Effector CD8-positive, alpha-beta T cell (primary cell): ENCODE results near the gene GAGE2A.
A peak's percentile ranks its signal among the peaks of the same experiment; 100 is the strongest.
"Not testable (repeated sequence)": the region's sequence is repeated elsewhere in the genome, so short reads cannot be mapped to it uniquely, and the experiment has no call there.

ENCODE experiments used
- DNase-seq: peaks from one replicate; lab custom pipeline; 2025; lab: John Stamatoyannopoulos, UW
- total RNA-seq, 4 experiments: gene quantifications; one replicate each; lab custom pipeline; 2026; lab: John Stamatoyannopoulos, UW

The GAGE2A gene
- total RNA-seq = 0 reads per million in 4 experiments

- DNase-seq = not testable (repeated sequence)
Observed at GRCh38 chrX:49589196-49589595, at the start of gene GAGE2A. TSS of gene GAGE2A (plus strand) at chrX:49589496. CDS start at chrX:49590651, 1,155 bp downstream.

DNA sequence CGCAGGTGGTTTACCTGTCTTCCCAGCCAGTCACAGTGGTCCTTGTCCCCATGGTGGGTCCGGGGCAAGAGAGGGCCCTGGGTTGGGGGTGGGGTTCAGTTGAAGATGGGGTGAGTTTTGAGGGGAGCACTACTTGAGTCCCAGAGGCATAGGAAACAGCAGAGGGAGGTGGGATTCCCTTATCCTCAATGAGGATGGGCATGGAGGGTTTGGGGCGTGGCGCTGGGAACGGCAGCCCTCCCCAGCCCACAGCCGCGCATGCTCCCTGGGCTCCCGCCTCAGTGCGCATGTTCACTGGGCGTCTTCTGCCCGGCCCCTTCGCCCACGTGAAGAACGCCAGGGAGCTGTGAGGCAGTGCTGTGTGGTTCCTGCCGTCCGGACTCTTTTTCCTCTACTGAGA lies 47.9 kb upstream of the GAGE2A start, which contains the start of gene GAGE12D:
TSS of gene GAGE12D (plus strand) at position 301 of the 400 bp plus-strand sequence. CDS start 1,155 bp downstream, outside the sequence.
- not testable (repeated sequence) for DNase-seq

GRCh38 chrX:49550989-49551388 lies 38.3 kb upstream of the GAGE2A start, which contains the start of gene GAGE12E:
TSS of gene GAGE12E (plus strand) at chrX:49551289. CDS start at chrX:49552444, 1,155 bp downstream.
- not testable (repeated sequence) for DNase-seq

DNA sequence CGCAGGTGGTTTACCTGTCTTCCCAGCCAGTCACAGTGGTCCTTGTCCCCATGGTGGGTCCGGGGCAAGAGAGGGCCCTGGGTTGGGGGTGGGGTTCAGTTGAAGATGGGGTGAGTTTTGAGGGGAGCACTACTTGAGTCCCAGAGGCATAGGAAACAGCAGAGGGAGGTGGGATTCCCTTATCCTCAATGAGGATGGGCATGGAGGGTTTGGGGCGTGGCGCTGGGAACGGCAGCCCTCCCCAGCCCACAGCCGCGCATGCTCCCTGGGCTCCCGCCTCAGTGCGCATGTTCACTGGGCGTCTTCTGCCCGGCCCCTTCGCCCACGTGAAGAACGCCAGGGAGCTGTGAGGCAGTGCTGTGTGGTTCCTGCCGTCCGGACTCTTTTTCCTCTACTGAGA lies 28.8 kb upstream of the GAGE2A start, which contains the start of gene GAGE12F:
TSS of gene GAGE12F (plus strand) at position 301 of the 400 bp plus-strand sequence. CDS start 1,155 bp downstream, outside the sequence.
- not testable (repeated sequence) for DNase-seq

DNA sequence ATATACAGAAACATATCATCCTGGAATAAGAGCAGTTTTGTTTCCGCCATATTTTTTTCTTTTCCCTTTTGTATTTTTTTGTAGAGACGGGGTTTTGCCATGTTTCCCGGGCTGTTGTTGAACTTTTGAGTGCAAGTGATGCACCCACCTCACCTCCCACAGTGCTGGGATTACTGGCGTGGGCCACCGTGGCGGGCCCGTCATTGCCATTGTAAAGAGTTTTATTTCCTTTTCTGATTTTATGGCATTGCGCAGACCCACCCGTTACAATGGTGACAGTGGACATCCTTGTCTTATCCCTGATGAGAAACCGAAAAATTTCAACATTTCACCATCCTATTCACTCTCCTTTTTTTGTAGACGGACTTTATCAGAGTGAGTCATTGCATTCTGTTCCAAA lies 20.6 kb upstream of the GAGE2A start:
- DNase-seq = not testable (repeated sequence)

DNA sequence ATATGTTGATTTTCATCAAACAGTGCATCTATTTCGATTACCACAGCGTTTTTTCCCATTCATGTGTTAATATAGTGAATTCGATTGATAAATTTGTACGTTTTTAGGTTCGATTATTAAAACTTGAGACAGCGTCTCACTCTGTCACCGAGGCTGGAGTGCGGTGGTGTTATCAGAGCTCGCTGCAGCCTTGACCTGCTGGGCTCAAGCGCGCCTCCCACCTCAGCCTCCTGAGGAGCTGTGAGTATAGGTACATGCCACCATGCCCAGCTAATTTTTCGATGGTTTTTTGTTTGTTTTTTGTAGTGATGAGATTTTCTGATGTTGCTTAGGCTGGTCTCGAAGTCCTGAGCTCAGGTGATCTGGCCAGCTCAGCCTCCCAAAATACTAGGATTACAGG lies 20.1 kb upstream of the GAGE2A start:
- not testable (repeated sequence) for DNase-seq

- not testable (repeated sequence) for DNase-seq
Observed at GRCh38 chrX:49570100-49570499, 19.2 kb upstream of the GAGE2A start, which contains the start of gene GAGE12G. TSS of gene GAGE12G (plus strand) at chrX:49570400. CDS start at chrX:49571555, 1,155 bp downstream.

- not testable (repeated sequence) for DNase-seq
Observed at GRCh38 chrX:49579649-49580048, 9.6 kb upstream of the GAGE2A start, which contains the start of gene GAGE12H. TSS of gene GAGE12H (plus strand) at chrX:49579949. CDS start at chrX:49581104, 1,155 bp downstream.

DNA sequence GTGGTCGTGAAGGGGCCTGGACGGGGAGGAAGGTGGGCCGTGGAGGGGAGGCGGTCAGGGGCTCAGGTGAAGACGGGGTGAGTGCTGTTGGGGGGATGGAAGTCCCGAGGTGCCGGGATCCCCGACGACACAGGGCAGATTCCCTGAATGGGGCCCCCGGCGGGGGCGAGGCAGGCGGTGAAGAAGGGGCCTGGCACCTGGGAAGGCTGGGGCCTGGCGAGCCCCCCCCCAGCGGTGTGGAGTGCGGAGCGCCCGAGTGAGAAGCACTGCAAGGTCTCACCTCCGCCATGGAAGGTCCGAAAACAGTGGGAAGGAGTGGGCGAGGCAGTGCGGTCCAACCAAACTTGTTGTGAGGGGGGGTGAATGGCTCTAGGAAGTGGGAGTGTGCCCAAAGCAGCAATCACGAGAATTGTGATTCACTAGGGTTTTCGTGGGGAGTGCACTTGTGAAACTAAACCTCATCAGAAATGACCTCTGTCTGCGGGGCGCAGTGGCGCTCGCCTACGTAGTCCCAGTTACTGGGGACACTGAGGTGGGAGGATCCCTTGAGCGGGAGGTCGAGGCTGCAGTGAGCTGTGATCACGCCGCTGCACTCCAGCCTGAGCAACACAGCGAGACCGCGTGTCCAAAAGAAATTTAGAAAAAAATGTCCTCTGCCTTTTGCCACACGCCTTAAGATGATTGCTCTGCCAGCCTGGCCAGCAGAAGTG lies 628 bp downstream of the GAGE2A start:
- DNase-seq = not testable (repeated sequence)

DNA sequence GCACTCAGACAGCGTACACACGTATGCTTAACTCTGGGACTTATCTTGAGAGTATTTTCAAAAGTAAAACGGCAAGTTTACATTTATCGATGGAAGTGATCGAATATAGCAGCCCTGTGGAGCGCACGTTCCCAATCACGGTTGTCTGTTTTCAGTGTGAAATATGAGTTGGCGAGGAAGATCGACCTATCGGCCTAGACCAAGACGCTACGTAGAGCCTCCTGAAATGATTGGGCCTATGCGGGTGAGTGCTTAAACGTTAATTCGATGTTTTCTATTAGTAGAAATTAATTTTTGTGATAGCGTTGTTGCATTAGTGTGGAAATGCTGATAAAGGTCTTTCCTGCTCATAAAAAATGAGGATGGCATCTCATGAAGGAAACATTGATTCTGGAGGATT lies 1.2 kb downstream of the GAGE2A start:
- DNase-seq = not testable (repeated sequence)

DNA sequence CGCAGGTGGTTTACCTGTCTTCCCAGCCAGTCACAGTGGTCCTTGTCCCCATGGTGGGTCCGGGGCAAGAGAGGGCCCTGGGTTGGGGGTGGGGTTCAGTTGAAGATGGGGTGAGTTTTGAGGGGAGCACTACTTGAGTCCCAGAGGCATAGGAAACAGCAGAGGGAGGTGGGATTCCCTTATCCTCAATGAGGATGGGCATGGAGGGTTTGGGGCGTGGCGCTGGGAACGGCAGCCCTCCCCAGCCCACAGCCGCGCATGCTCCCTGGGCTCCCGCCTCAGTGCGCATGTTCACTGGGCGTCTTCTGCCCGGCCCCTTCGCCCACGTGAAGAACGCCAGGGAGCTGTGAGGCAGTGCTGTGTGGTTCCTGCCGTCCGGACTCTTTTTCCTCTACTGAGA lies 9.4 kb downstream of the GAGE2A start, which contains the start of gene GAGE1:
TSS of gene GAGE1 (plus strand) at position 301 of the 400 bp plus-strand sequence. CDS start 1,155 bp downstream, outside the sequence.
- not testable (repeated sequence) for DNase-seq

GRCh38 chrX:49610718-49611310 lies 21.5 kb downstream of the GAGE2A start:
- no peak for DNase-seq

GRCh38 chrX:49618574-49618973 lies 29.3 kb downstream of the GAGE2A start:
- DNase-seq = no peak

DNA sequence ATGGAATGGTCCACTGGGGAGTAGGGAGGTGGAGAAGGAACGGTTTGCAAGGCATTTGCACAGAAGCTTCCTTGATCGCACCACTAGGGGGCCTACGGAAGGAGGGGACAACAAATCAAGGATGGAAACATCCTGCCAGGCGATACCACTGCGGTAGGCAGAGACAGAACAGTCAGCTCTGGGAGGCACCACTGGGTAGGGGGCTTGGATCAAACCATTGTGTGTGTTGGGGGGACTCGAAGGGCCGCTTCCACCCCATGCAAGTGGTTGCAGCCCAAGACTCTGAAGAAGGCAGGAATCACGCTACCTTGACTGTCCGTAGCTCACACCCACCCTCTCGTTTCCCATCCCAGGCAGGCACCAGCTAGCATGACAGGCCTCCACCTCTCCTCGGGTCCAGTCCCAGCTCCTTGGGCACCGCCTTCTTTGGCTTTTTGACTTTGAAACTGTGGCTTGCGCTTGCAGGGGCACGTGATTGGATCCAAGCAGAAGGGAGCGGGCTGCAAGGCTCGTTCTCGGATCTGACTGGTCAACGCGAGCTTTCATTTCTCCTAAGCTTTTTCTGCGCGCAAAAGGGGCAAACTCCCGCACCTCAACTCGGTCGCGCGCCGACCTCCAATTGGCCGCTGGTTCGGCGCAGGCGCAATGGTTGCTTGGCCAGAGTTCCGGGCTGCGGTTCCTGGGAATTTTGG lies 37.9 kb downstream of the GAGE2A start:
- peak; percentile 14 for DNase-seq

DNA sequence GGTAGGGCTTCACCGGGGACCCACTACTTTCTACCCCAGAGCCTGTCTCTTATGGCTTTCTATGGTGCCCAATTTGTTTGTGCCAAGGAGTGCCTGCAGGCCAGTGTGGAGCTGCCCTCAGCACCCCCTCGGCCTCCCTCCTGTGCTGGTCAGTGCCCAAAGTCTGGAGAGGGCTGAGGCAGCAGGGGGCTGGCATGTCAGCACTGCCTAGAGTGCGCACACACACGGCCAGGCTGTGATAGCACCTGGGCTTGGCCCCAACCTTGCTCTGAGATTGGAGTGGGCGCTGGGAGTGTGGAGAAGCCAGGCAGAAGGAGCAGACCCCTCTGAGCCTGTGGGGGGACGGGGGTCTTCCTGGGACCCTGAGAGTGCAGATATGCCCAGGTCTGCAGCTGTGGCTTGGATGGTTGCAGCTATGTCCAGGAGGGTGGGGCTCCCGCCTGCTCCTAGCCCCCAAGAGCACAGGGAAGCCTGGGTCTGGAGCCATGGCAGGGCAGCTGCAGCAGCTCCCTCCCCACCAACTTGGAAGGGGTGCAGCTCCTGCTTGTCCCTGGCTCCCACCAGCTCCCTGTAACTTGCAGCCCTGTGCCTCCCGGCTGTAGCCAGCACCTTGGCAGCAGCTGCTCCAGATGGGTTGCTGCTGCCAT lies 55.8 kb downstream of the GAGE2A start:
- DNase-seq = no peak
